NCI-H1694 treated with DMSO at 0.1 percent for 48 hours (cell line): ENCODE measurements around the gene KIF3B.
A peak's percentile ranks its signal among the peaks of the same experiment; 100 is the strongest.
"Not testable (repeated sequence)": the region's sequence is repeated elsewhere in the genome, so short reads cannot be mapped to it uniquely, and the experiment has no call there.

Experiments
- DNase-seq: peaks from one replicate; lab custom pipeline; 2025; lab: John Stamatoyannopoulos, UW

KIF3B gene

DNA sequence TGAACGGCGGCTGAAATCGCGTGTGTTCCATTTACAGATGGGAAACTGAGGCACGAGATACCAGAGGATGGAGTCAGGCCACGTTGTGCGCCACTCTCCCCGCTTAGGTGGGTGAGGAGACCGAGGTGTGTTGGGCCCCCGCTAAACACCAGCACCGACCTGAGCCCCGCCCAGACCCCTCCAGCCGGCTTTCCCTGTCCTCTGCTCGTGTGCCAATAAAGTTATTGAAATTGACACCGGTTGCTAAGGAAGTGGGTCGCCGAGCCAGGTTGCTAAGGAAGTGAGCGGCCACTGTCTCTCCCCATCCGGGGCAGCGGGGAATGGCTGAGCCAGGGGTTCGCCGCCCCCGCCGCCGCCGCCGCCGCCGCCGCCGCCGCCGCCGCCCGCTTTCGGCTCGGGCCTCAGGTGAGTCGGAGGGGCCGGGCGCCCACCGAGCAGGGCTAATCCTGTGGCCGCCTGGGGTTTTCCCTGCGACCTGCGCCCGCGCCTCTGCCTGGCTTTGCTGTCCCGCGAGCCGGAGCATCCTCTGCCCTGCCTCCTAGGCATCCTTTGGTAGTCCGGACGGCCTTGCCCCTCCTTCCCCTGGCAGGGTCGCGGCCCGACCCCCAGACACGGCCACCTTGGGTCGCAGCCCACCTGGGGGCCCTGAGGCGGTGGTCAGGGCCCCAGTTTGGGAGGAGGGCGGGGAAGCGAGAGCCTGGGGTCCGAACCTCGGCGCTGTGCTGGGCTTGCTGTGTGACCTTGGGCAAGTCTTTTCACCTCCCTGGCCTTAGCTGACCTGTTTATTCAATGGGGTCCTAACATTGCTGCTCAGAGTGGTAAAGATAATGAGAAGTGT lies at the start of gene KIF3B:
Gene KIF3B (plus strand): TSS at position 291 of the 838 bp plus-strand sequence. CDS start 32,127 bp downstream, outside the sequence.
- DNase-seq = peak; percentile 83

GRCh38 chr20:32227744-32228688 lies 49.4 kb upstream of the KIF3B start:
- DNase-seq = no peak

GRCh38 chr20:32229251-32229747 lies 48.2 kb upstream of the KIF3B start:
- no peak for DNase-seq

GRCh38 chr20:32230707-32231106 lies 46.7 kb upstream of the KIF3B start:
- no peak for DNase-seq

DNA sequence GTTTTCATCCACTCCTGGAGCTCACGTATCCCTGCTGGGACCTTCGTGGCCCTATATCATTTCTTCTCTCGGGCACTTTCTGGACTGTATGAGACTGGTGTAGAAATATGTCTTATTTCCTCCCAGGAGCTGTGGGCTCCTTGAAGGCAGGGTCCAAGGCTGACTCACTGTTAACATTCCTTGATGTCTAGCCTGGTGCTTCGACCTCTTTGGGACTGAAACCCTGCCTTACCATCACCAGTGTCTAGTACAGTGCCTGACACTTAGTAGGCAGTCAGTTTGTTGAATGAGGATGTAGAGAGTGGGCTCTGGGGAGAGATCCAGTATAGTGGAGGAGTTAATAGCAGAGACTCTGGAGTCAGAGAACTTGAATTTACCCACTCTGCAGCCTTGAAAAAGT lies 46.2 kb upstream of the KIF3B start:
- no peak for DNase-seq

DNA sequence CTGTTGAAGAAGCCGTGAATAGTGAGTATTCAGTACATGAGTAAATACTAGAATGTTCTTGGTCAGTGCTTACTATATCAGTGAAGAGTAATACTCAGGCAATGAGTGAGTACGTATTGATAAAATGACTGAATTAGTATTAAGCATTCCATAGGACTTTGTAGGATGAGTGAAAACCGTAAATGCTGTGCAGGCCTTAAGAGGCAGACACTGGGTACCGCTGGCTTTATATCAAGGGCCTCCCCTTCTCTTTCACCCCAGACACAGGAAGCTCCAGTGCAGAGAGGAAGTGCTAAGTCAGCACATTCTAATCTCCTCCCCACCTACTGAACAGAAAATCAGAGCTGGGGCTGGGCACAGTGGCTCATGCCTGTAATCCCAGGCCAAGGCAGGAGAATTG lies 45.6 kb upstream of the KIF3B start:
- no peak for DNase-seq

DNA sequence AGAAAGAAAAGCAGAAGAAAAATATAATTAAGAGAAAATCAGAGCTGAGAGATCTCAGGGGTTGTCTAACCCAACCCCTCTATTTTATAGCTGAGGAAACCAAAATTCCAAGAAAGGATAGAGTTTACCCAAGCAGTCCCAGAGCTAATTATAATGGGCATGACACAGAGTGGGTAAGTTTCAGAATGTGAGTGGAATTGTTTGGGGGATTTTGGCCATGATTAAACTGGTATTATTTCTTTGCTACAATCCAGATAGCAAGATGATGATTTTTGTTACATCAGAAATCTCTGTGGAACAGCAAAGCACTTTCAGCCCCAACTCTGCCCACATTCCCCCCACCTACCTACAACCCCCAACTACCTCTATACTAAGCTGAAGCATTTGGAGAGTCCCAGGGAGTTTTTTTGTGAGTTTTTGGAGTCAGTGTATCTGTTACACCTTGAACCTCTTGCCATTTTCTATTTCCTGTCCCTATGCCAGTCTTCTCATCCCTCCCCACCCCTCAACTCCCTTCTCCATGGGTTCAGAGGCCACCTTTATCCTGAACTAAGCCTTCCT lies 45.0 kb upstream of the KIF3B start:
- no peak for DNase-seq

DNA sequence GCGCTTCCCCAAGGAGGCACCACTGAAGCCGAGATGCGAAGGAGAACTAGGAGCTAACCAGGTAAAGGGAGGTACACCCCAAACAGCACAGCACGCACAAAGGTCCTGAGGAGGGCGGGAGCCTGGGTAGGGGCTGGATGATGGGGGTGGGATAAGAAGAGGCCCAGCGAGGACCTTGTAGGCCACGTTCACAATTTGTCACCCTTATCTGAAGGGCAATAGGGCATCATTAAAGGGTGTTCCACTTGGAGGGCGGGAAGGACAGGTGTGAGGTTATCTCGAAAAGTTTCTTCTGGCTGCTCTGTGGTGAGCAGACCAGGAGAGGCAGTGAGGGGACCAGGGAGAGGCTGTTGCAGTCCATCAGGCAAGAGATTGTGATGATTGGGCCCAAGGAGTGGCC lies 44.2 kb upstream of the KIF3B start:
- no peak for DNase-seq

GRCh38 chr20:32234135-32234808 lies 43.2 kb upstream of the KIF3B start:
- no peak for DNase-seq

DNA sequence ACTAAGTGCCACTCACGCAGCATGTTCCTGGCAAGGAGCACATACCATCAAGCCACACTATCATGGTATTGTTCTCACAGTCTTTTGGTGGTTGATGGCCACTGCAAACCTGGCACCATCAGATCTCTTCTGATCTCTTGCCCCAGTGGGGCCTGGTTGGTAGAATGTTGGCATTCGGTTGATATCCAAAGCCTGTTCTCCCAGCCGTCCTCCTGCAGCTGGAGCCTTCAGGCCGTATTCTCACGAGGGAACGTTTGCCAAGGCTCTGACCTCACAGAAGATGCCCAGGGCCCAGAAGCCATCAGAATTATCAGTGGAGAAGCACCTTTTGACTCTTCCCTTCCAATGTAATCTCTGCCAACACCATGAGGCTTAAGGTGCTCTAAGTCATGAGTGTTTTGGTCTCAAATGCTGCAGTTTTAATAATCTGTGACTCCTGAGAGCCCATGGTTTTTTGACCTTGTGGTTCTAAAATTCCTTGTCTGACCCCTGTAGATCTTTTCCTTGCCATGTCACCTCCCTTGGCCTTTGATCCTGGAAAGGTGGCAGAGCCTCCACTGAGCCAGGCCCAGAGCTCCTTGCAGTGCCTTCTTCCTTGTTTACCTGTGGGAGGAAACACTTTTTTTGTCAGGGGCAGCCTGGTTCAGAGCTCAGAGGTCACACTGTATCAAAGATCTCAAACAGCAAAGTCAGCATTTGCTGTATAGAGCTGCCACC lies 42.0 kb upstream of the KIF3B start:
- DNase-seq = no peak

GRCh38 chr20:32236048-32236533 lies 41.4 kb upstream of the KIF3B start:
- DNase-seq = no peak

- no peak for DNase-seq
These were observed 40.6 kb upstream of the KIF3B start for GRCh38 chr20:32236819-32237218.

GRCh38 chr20:32237419-32237818 lies 40.0 kb upstream of the KIF3B start:
- no peak for DNase-seq

DNA sequence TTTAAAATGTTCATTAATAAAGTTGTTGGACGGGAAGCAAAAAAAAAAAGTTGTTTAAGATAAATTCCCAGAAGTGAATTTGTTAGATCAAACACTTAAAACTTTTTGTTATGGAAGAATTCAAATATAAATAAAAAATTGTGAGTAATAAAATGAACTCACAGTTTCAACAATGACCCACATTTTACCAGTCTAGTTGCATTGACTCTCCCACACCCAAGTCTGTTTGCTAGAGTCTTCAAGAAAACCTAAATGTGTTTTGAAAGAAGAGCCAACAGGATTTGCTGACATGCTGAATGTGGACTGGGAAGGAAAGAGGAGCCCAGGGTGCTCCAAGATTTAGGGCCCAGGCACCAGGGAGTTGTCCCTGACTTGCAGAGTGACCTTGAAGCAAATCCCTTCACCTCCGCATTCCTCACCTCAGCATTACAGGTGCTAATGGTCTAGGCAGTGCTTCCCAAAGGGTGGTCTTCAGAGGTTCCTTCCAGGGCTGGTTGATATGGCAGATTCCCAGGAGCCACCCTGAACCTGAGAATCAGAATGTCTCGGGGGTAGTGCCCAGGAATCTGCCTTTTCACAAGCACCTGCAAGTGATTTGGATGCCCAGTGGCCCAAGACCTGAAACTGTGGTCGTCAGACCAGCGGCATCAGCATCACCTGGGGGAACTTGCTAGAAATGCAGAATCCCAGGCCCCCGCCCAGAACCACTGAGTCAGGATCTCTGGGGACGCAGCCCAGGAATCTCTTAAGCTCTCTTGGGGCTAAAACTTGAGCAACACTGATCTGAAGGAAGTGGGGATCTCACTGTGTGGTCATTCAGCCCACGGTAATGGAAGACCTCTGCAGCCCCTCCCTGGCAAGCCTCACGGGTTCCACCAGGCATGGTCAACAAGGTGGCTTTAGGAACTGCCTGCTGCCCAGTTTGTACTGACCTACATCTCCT lies 38.7 kb upstream of the KIF3B start:
- DNase-seq = no peak

GRCh38 chr20:32240205-32240604 lies 37.2 kb upstream of the KIF3B start:
- DNase-seq = no peak

GRCh38 chr20:32241807-32242206 lies 35.6 kb upstream of the KIF3B start:
- no peak for DNase-seq

DNA sequence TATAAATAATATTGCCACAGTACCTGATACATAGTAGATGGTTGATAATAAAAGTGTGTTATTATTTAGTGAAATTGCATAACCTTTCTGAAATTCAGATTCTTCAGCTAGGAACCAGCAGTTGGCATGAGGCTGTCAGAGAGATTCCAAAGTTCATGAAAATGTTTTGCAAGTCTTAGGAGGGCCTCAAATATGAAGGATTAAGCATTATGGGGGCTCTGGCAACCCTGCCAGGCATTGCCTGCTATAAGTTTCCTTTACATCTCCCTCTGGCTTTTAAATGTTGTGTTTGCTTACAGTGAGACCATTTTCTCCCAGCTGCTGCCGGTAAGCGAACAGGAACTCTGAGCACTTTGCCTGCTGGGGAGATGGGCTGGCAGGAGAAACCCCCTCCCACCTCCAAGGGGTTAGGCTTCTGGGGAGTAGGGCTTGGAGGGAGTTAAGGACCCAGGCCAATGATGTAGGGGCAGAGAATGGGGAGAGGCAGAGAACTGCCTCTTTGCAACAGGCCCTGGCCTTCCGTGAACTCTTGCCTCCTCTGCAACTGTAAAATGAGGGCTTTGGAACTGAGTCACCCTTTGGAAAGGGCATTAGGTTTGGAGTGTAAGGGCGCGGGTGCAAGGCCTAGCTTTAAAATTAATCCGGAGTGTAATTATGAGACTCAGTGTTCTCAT lies 33.2 kb upstream of the KIF3B start:
- DNase-seq = no peak

DNA sequence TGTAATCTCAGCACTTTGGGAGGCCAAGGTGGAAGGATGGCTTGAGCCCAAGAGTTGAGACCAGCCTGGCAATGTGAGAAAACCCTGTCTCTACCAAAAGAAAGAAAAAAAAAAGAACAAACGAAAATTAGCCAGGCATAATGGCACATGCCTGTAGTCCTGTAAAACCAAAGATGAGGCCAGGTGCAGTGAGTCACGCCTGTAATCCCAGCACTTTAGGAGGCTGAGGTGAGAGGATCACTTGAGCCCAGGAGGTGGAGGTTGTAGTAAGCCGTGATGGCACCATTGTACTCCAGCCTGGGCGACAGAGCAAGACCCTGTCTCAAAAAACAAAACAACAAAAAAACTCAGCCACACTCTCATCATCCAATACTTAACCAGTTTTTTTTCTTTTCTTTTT lies 32.5 kb upstream of the KIF3B start:
- no peak for DNase-seq

GRCh38 chr20:32246208-32246607 lies 31.2 kb upstream of the KIF3B start:
- not testable (repeated sequence) for DNase-seq
